C4-2B (cell line): Measurements from ENCODE around the gene DGKQ.

Experiments used
- ZFX ChIP-seq: fragments of 450-650 bp; IDR thresholded peaks from 2 replicates; pipeline ENCODE4 v1.6.1; 2017
- TF ChIP-seq, protein P1 (sequence below): fragments of 450-650 bp; conservative IDR thresholded peaks from 2 replicates; pipeline ENCODE4 v1.5.1; 2017; ENCODE audit warnings: mild to moderate bottlenecking

DNA sequence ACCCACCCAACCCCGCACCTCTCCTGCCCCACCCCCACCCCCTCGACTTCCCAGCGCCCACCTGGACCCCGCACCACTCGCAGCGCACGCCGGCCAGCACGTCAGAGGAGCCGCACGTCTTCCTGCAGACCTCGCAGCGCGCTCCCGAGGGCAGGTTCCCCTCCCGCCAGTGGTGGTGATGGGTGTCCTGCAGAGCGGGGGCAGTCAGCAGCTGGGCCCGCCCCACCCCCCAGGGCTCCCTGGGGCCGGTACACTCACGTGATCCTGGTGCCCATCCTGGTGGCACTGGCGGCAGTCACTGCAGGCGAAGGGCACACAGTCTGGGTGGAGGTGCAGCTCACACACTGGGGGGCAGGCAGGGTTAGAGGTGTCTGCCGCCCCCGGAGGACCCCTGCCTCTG lies 5.1 kb downstream of the DGKQ start:
- TF ChIP-seq, protein P1, sequence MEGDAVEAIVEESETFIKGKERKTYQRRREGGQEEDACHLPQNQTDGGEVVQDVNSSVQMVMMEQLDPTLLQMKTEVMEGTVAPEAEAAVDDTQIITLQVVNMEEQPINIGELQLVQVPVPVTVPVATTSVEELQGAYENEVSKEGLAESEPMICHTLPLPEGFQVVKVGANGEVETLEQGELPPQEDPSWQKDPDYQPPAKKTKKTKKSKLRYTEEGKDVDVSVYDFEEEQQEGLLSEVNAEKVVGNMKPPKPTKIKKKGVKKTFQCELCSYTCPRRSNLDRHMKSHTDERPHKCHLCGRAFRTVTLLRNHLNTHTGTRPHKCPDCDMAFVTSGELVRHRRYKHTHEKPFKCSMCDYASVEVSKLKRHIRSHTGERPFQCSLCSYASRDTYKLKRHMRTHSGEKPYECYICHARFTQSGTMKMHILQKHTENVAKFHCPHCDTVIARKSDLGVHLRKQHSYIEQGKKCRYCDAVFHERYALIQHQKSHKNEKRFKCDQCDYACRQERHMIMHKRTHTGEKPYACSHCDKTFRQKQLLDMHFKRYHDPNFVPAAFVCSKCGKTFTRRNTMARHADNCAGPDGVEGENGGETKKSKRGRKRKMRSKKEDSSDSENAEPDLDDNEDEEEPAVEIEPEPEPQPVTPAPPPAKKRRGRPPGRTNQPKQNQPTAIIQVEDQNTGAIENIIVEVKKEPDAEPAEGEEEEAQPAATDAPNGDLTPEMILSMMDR = no peak
- TF ChIP-seq ZFX = no peak
